B cell (primary cell): ENCODE results near the gene HPCA.

Experiments
- EZH2 ChIP-seq: IDR thresholded peaks from 2 replicates; pipeline ENCODE4 v1.6.1; 2012; ENCODE audit warnings: borderline replicate concordance, low read depth, mild to moderate bottlenecking, moderate library complexity, low read length; ENCODE audit not compliant: insufficient read depth, poor library complexity, severe bottlenecking
- TF ChIP-seq, protein P1 (sequence below): fragments of 200-600 bp; IDR thresholded peaks from one replicate; pipeline ENCODE4 v1.8.0; 2022; ENCODE audit warnings: antibody characterized with exemption, mild to moderate bottlenecking

DNA sequence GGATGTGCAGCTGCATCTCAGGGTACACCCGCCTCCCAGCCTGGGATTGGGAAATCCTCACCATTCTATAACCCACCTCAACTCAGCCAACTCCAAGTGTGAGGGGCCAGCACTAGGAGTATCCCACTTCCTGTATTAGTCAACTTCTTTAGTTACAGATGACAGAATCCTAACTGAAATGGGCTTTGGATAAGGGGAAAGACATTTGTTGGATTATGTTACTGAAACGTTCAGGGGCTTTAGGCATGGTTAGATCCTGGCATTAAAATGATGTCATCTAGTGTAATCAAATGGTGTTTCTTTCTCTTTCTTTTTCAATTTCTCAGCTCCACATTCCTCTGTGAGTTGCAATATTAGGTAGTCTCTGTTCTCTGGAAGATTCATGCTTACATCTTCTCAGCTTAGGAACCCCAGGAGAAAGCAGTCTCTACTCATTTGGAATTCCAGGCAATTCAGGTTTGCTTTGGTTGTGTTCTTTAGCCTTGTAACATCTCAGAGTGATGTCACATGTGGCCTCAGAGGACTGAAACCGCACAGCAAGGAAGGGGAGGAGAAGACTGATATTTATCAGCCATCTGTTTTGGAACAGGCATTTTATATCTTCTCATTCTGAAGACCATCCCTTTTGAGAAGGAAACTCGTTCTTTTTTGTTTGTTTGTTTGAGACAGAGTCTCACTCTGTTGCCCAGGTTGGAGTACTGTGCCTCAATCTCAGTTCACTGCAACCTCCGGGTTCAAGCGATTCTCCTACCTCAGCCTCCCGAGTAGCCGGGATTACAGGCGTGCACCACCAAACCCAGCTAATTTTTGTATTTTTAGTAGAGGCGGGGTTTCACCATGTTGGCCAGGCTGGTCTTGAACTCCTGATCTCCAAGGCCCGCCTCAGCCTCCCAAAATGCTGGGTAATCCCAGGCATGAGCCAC is 33.8 kb downstream of the HPCA start:
- TF ChIP-seq, protein P1, sequence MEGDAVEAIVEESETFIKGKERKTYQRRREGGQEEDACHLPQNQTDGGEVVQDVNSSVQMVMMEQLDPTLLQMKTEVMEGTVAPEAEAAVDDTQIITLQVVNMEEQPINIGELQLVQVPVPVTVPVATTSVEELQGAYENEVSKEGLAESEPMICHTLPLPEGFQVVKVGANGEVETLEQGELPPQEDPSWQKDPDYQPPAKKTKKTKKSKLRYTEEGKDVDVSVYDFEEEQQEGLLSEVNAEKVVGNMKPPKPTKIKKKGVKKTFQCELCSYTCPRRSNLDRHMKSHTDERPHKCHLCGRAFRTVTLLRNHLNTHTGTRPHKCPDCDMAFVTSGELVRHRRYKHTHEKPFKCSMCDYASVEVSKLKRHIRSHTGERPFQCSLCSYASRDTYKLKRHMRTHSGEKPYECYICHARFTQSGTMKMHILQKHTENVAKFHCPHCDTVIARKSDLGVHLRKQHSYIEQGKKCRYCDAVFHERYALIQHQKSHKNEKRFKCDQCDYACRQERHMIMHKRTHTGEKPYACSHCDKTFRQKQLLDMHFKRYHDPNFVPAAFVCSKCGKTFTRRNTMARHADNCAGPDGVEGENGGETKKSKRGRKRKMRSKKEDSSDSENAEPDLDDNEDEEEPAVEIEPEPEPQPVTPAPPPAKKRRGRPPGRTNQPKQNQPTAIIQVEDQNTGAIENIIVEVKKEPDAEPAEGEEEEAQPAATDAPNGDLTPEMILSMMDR, result no peak
- TF ChIP-seq EZH2, result no peak
